DMS79 (cell line): ENCODE results near the gene RFNG.

Experiments used
- DNase-seq: peaks from one replicate; lab custom pipeline; 2025; lab: John Stamatoyannopoulos, UW

RFNG gene

DNA sequence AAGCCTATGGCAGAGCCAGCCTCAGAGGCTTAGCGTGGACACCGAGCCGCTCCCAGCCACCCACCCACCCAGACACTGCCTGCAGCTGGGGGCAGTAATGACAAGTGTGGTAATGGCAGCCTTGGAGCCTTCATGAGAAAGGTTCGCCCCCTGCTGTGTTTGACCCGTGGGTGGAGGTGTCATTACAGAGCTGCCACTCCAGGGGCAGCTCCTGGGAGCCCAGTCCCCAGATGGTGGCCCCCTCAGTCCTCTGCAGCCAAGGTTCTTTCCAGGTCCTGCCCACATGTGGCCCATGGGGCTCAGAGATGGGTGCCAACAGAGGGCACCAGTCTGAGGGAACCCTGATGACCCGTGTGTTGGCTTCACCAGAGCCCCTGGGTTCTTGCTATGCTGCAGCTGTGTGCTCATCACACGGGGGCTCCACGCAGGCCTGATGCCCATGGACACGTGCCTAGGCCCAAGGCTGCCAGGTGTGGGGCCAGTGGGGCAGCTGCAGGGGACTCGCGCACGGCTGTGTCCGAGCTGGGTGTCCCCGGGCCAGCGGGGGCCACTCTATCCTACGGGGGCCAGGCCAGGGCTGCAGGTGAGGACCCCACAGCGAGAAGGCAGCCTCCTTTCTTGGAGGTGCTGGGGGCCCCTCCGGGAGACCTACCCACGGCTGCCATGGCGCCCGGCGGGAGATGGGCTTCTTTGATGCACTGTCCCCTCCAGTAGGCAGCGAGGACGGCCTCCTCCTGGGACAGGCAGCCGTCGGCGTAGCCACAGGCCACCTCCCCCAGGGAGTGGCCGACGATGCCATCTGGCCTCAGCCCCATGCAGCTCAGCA lies 38.3 kb upstream of the RFNG start:
- no peak for DNase-seq

- no peak for DNase-seq
These were observed 37.5 kb upstream of the RFNG start for GRCh38 chr17:82088838-82089722.

DNA sequence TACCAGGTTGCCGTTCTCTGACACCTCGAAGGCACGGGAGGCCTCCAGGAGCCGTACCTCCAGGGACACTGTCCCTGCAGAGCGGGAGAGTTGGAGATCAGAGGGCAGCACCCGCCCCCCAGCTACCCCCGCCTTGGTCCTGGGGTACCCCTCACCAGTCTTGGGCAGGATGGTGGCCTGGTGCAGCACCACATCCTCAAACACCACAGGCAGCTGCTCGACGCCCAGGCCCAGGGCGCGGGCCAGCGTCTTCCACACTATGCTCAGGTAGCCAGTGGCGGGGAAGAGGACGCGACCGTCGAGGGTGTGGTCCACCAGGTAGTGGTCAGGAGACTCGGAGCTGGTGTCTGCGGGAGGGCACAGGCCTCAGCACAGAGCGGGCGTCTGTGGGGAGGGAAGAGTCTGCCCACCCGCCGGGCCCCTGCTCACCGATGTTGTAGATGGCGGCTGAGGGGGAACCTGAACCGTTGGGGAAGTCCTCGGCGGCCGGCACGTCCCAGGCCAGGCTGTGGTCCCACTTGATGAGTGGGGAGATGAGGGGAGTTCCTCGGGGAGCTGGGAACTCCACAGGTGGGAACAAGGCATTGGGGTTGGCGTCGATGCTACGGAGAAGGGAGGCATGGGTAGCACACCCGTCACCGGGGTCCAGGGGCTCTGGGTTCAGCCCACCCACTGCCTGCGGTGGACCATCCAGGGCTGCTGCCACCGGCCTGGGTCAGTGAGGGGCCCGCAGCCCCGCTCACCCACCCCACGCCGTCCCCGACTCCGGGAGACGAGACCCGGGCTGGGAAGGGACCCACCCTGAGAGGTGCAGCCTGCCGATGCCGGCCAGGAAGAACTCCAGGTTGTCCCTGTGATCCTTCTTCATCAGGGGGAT lies 36.6 kb upstream of the RFNG start:
- DNase-seq = no peak

GRCh38 chr17:82086941-82087906 lies 35.6 kb upstream of the RFNG start:
- DNase-seq = no peak

DNA sequence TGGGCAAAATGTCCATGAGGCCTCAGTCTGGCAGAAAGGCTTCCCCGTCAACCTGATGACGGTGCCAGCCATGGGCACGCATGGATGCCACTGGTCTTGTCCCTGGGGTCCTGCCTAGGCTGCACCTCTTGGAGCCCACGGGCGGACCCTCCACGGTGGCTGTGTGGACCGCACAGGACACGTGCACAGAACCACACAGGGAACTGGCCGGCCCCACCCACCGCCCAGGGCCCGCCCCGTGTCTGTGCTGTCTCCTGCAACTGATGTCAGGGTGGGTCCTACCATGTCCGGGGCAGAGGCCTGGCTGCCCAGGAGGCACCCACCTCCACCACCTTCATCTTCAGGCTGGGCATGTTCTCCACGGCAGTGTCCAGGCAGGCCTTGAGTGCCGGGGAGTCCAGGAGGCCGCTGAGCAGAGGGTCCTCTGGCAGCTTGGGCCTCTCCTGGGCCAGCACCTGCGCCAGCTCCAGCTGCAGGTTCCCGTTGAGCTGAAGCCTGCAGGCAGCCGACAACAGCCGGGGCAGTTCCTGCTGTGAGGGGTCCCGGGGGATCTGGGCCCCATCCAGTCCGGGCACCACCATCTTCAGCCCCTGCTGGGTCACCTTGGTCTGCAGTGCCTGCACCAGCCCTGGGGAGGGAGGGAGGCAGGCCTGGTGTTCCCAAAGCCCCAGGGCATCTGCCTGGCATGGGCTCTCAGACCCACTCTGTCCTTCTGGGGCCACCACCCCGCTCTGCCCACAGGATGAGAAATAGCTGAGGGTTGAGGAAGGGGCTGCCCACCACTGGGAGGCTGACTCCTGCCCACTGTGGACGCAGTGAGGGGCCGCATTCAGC lies 34.5 kb upstream of the RFNG start:
- DNase-seq = no peak

DNA sequence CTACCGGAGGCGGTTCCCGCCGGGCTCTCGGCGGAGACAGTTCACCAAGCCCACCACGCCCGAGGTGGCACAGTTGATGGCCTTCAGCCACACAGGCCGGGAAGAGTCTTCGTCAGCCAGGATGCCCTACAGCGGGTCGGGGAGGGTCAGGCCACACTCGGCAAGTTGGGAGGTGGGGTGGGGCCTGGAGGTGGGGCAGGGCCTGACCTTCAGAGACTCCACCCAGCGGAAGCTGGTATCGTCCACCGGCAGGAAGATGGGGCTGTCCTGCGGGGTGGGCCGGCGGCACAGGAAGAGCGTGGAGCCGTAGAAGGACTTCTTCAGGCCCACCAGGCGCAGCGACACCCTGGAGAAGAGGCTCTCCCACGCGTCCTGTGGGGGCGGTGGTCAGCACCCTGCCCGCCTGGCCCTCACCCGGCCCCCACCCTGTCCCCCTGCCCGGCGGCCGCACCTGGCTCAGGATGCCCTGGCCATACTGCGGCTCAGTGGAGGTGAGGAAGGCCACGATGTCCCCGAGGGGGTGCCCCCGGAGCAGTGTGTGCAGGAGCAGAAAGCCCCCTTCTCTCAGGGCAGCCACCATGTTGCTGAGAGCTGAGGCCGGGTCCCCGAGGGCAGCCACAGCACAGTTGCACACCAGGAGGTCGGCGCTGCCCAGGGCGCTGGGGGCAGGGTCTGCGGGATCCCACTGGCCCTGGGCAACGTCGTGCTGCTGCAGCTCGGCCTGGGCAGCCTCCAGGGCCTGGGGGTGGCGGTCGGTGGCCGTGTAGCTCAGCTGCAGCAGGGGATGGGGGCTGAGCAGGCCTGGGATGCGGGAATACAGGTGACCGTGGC lies 33.6 kb upstream of the RFNG start:
- DNase-seq = no peak

GRCh38 chr17:82084373-82085030 lies 32.9 kb upstream of the RFNG start:
- DNase-seq = no peak

GRCh38 chr17:82083533-82084359 lies 32.1 kb upstream of the RFNG start:
- no peak for DNase-seq

DNA sequence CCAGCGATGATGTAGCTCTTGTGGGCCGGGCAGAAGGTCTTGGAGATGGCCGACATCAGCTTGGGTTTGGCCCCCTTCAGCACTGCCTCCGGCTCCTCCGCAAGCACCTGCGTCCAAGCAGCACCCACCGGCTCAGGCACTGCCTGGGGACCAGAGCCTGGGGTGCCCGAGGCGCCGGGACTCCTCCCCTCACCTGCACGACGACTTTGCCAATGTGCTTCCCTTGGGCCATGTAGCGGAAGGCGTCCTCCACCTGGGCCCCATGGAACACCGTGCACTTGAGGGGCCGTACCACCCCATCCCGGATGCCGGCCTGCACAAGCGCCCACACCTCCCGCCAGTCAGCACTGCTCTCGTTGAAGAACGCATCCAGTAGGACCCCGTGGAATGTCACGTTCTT lies 31.4 kb upstream of the RFNG start:
- DNase-seq = no peak

DNA sequence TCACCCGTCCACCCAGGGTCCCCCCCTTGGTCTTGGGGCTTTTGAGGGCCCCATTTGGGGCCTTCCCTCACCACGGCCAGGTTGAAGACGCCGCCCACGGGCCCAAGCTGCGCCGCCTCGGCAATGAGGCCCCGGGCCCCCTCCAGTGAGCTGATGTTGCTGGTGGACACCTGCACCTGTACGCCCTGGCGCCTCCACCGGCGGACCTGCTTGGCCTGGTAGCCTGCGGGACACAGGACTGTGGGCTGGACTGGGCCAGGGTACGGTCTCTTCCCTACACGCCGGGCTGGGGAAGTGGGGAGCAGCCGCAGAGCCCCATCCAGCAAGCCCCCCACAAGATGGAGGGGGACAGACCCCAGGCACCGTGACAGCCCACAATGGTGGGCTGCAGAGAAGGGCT lies 30.8 kb upstream of the RFNG start:
- DNase-seq = no peak

GRCh38 chr17:82081966-82082365 lies 30.4 kb upstream of the RFNG start:
- no peak for DNase-seq

DNA sequence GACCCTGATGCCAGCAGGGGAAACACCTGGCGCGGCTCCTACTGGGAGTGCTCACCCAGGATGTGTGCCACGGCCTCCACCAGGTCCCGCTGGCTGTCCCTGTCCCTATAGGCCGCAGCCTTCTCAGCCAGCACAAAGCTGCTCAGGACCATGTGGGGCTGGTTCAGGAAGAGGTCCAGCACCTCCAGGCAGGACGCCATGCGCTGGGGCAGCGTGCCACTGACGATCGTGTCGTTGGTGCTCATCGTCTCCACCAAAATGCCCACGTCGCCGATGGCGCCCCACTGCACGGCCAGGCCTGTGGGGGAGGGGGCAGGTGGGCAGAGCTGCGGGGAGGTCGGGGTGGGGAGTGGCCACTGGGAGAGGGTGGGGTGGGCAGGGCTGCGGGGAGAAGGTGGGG lies 29.9 kb upstream of the RFNG start:
- DNase-seq = no peak

GRCh38 chr17:82080789-82081464 lies 29.3 kb upstream of the RFNG start:
- no peak for DNase-seq

DNA sequence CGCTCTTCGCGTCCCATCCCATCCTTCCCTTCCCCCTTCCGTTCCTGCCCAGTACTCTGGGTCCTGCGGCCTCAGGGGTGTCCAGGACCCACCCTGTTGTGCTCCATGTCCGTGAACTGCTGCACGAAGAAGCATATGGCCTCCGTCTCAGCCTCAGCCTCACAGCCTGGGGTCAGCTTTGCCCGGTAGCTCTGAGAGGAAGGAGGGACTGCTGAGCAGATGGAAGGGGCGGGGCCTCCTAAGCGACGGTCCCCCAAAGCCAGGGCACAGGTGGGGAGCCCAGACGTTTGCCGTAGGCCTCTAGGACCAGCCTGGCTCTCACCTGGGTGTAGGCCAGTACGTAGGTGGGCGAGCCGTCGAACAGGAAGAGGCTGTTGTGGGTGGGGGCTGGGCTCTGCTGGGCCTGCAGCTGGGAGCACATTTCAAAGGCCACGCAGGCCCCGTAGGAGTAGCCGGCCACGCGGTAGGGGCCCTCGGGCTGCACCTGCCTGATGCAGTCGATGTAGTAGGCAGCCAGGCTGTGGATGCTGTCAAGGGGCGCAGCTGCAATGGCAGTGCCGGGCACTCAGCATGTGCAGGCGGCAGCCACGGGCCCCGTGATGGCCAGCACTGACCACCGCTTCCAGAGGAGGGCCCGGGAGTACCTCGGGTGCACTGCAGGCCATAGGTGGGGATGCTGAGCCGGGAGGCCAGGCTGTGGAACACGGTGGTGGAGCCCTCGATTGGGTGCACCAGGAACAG lies 28.6 kb upstream of the RFNG start:
- DNase-seq = no peak

GRCh38 chr17:82079001-82079677 lies 27.5 kb upstream of the RFNG start:
- DNase-seq = no peak

- no peak for DNase-seq
These were observed 26.8 kb upstream of the RFNG start for GRCh38 chr17:82078433-82078832.
